NCI-H510A treated with DMSO at 0.1 percent for 48 hours (cell line): Measurements from ENCODE around the gene GAL3ST3.
"Not testable (repeated sequence)": the region's sequence is repeated elsewhere in the genome, so short reads cannot be mapped to it uniquely, and the experiment has no call there.

Experiments used
- DNase-seq: peaks from one replicate; lab custom pipeline; 2025; lab: John Stamatoyannopoulos, UW

The GAL3ST3 gene, protein sequence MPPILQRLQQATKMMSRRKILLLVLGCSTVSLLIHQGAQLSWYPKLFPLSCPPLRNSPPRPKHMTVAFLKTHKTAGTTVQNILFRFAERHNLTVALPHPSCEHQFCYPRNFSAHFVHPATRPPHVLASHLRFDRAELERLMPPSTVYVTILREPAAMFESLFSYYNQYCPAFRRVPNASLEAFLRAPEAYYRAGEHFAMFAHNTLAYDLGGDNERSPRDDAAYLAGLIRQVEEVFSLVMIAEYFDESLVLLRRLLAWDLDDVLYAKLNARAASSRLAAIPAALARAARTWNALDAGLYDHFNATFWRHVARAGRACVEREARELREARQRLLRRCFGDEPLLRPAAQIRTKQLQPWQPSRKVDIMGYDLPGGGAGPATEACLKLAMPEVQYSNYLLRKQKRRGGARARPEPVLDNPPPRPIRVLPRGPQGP

DNA sequence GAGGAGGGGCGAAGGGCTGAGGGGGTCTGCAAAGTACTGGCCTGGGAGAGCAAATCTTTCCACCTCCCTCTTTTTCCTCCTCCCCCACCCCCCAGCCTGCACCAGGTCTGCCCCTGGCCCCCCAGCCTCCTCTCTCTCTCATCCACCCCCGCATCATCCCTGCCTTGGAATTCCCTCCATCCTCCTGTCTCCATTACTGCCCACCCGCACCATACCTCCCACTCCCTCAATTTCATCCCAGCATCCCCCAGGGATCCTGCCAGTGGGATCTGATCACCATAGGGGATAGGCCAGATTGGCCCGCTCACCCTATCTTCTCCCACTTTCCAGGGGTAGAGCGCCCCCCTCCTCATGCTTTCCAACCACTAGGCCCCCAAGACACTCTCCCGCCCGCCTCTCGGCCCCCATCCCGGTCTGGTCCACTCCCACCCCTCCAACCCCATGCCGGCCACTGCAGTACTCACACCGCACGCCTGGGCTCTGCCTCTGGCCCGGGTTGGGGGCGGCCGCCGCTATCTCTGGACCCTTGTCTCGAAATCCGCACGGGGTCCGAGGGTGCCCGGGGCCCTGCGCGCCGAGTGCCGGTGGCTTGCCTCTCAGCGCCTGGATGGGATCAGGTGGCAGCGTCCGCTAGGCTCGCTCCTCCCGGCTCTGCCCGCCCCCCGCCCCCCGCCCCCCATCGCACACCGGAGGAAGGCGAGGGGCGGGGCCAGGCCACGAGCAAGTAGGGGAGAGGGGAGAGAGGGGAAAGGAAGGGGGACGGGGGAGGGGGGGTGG lies at the start of gene GAL3ST3:
TSS of gene GAL3ST3 (minus strand) at position 615 of the 777 bp plus-strand sequence. CDS start 3,746 bp downstream, outside the sequence.
- peak; percentile 27 for DNase-seq

DNA sequence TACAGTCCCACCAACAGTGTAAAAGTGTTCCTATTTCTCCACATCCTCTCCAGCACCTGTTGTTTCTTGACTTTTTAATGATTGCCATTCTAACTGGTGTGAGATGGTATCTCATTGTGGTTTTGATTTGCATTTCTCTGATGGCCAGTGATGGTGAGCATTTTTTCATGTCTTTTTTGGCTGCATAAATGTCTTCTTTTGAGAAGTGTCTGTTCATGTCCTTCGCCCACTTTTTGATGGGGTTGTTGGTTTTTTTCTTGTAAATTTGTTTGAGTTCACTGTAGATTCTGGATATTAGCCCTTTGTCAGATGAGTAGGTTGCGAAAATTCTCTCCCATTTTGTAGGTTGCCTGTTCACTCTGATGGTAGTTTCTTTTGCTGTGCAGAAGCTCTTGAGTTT lies 43.2 kb upstream of the GAL3ST3 start:
- not testable (repeated sequence) for DNase-seq

GRCh38 chr11:66090288-66090687 lies 41.3 kb upstream of the GAL3ST3 start:
- DNase-seq, result no peak

GRCh38 chr11:66089067-66089466 lies 40.1 kb upstream of the GAL3ST3 start:
- DNase-seq, result no peak

DNA sequence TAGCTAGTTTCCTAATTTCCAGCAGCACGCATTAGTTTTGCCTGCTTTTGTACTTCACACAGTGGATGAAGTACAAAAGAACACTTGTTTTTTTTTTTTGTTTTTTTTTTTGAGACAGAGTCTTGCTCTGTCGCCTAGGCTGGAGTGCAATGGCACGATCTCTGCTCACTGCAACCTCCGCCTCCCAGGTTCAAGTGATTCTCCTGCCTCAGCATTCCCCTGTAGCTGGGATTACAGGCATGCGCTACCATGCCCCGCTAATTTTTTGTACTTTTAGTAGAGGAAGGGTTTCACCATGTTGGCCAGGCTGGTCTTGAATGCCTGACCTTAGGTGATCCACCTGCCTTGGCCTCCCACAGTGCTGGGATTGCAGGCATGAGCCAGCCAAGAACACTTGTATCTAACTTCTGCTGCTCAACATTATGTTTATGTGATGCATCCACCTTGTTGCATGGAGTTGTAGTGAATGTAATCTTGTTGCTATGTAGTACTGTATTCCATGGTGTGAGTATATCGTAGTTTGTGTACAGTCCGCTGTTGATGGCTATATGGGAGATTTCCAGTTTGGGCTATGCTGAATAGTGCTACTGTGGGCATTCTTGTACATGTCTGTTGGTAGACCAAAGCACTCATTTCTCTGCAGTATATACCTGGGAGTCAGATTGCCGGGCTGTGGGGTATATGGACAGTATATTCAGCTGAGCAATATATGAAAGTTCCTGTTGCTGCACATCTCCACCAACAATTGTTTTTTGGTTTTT lies 38.4 kb upstream of the GAL3ST3 start:
- DNase-seq, result no peak

GRCh38 chr11:66084821-66085475 lies 36.0 kb upstream of the GAL3ST3 start:
- no peak for DNase-seq

DNA sequence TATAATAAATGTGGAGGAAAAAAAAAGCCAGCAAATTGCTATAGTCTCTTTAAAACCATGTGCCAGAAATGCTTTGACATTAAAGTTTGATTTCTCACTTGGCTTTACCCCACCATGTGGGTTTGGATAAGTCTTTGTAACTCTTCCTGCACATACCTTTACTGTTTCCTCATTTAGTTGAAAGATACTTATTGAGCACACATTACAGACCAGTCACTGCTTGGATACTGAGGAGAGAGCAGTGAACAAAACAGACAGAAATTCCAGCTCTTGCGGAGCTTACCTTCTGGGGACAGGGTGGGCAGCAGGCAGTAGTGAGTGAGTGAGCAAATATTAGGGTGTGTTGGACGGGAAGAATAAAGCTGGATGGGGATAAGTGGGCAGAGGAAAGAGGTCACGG lies 34.8 kb upstream of the GAL3ST3 start:
- DNase-seq, result no peak

DNA sequence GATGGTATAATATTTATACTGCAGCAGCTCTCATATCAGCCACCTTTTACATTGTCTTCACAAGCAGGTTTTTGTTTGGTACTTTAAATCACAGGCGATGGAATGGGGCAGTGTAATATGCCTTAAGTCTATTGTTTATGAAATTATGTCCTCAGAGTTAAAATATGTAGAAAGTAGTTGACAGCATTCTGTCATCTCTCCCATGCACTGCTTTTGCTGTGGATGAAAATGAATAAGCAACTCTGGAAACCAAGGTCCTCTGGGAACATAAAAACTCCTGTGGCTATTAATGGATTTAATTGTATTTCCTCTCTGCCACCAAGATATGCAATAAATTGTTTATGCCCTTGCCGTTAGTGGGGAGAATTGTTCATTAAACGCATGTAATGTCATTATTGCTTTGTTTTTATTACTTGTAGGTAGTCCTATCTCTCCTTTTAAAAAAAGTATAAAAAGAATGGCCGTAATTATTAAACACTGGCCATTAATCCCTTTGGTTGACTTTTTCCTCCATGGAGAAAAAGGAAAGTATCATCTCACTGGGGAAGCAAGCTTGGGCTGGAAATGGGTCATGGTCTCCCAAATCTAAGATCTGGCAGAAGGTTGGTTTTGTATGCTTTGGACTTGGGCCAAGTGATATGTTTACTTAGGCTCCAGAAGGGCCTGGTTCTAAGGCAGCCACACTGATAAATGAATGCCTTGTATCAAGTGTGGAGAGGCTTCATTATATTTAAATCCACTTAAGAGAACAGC lies 34.2 kb upstream of the GAL3ST3 start:
- peak; percentile 76 for DNase-seq

DNA sequence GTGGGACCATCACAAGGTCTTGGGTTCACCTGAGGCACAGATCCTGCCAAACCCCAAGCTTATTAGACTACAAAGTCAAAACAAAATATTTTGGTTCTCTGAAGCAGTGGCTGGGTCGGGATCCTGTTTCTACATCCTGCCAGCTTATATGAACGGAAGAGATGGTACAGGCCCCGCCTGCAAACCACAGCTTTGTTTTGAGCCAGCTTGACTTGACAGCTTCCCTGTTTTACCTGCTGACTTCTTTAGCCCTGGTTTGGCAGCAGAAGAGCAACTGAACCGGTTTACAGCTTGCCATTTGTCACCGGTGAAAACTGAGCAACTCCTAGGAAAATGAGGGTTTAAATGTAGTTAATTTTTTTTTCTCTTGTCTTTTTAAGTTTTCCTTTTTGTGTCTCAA lies 32.5 kb upstream of the GAL3ST3 start:
- peak; percentile 77 for DNase-seq

- no peak for DNase-seq
Observed at GRCh38 chr11:66080055-66080817, 31.3 kb upstream of the GAL3ST3 start.

DNA sequence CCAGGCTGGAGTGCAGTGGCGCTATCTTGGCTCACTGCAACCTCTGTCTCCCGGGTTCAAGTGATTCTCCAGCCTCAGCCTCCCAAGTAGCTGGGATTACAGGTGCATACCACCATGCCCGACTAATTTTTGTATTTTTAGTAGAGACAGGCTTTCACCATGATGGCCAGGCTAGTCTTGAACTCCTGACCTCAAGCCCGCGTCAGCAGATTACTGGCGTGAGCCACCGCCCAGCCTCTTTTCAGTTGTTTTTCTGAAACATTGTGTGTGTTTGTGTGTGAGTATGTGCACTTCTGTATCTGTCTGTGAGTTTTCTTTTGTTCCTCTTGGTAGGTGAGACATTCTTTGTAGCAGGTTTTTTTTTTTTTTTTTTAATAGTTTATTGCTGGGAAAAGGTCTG lies 30.0 kb upstream of the GAL3ST3 start:
- not testable (repeated sequence) for DNase-seq

- no peak for DNase-seq
Observed at GRCh38 chr11:66077927-66078326, 29.0 kb upstream of the GAL3ST3 start.

DNA sequence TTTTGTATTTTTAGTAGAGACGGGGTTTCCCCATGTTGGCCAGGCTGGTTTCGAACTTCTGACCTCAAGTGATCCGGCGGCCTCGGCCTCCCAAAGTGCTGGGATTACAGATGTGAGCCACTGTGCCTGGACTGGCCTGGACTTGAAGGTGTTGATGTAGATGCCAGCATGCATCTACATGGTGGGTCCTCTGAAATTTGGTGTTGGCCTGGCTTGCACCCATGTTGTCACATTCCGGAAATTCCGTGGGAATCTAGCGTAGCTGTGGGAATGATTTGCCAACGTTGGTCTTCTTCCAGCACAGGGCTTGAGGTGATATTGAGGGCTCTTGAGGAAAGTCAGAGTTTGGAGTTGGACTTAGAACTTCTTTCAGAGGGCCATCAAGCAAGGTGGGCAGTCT lies 27.6 kb upstream of the GAL3ST3 start:
- DNase-seq, result no peak

GRCh38 chr11:66075273-66075672 lies 26.3 kb upstream of the GAL3ST3 start:
- no peak for DNase-seq

DNA sequence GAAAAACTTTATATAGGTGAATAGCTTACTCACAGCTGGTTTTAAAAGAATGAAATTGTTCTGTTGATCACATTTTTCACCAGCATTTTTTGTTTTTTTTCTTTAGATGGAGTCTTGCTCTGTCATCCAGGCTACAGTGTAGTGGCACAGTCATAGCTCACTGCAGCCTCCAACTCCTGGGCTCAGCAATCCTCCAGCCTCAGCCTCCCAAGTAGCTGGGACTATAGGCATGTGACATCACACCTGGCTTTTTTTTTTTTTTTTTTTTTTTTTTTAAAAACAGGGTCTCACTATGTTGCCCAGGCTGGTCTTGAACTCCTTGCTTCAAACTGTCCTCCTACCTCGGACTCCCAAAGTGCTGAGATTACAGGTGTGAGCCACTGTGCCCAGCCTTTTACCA lies 24.7 kb upstream of the GAL3ST3 start:
- DNase-seq, result no peak

GRCh38 chr11:66072518-66072917 lies 23.6 kb upstream of the GAL3ST3 start:
- DNase-seq, result no peak

DNA sequence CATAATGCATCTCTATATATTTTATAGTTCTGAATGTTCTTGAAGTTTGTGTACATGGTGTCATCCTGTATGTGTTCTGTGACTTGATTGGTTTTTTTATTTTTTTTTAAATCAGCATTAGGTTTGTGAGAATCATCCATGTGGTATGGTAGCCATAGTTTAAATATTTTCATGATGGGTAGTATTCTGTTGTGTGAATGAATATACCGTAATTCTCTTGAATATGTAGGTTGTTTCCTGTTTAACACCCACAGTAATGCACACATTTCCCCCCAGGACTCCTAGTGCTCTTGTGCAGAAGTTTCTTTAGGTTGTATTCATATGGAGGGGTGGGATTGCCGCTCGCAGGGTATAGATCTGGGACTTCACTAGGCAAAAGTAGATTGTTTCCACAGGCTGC lies 23.1 kb upstream of the GAL3ST3 start:
- DNase-seq, result no peak

- no peak for DNase-seq
Observed at GRCh38 chr11:66071381-66071801, 22.4 kb upstream of the GAL3ST3 start.

DNA sequence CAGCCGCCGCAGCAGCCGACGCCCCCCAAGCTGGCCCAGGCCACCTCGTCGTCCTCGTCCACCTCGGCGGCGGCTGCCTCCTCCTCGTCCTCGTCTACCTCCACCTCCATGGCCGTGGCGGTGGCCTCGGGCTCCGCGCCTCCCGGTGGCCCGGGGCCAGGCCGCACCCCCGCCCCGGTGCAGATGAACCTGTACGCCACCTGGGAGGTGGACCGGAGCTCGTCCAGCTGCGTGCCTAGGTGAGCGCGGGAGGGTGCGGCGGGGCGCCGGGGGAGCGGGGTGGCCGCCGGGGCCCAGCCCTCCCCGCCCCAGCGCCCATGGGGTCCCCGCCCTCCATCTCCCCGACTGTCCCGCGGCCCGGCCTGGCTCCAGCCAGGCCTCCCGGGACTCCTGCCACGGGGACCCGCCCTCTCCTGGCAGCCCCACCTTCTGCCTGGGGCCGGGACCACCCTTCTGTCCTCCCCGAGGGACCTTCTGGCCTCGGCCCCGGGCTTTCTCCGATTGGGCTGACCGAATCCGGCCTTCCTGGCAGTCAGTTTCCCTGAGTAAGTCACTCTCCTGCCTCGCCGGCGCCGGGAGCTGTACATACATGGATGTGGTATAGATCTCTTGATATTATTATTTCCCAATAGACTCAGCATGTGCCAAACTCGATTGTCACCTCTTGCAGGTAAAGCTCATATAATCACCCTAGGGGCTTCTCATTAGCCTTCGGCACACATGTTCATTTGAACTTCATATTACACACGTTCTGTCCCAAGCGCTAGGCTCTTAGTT lies 21.8 kb upstream of the GAL3ST3 start:
- no peak for DNase-seq
